Ammon's horn (tissue), 1 donor: Measurements from ENCODE around the gene TXNRD2.
A peak's percentile ranks its signal among the peaks of the same experiment; 100 is the strongest.

Experiments
- DNase-seq: peaks from one replicate; pipeline ENCODE4 v3.0.0-alpha.2; 2016; ENCODE audit warnings: low spot score

The TXNRD2 gene

DNA sequence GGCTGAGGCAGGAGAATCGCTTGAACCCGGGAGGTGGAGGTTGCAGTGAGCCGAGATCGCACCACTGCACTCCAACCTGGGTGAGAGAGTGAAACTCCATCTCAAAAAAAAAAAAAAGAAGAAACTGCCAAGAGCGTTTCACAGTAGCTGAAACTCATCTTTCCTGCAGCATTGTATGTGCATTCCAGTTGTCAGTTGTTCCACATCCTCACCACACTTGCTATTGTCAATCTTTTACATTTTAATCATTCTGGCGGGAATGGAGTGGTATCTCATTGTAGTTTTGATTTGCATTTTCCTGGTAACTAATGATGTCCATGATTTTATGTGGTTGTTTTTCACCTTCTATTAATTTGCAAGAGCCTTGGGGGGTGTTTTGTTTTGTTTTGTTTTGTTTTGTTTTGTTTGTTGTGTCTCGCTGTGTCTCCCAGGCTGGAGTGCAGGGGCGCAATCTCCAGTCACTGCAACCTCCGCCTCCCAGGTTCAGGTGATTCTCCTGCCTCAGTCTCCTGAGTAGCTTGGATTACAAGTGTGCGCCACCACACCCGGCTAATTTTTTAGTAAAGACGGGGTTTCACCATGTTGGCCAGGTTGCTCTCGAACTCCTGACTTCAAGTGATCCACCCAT is 78.9 kb downstream of the TXNRD2 start:
- DNase-seq = no peak

DNA sequence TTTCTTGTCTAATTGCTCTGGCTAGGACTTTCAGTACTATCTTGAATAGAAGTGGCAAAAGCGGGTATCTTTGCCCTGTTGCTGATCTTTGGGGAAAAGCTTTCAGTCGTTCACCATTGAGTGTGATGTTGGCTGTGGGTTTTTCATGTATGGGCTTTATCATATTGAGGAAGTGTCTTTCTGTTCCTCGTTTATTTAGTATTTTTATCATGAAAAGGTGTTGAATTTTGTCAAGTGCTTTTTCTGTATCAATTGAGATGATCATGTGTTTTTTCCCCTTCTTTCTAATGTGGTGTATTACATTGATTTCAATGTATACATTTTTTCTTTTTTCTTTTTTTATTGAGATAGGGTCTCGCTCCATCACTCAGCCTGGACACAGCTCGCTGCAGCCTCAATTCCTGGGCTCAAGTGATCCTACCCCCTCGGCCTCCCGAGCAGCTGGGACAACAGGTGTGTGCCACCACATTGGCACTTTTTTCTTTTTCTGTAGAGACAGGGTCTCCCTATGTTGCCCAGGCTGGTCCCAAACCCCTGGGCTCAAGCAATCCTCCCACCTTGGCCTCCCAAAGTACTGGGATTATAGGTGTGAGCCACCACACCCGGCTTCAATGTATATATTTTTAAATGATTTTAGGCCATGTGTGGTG is 81.6 kb downstream of the TXNRD2 start:
- no peak for DNase-seq

DNA sequence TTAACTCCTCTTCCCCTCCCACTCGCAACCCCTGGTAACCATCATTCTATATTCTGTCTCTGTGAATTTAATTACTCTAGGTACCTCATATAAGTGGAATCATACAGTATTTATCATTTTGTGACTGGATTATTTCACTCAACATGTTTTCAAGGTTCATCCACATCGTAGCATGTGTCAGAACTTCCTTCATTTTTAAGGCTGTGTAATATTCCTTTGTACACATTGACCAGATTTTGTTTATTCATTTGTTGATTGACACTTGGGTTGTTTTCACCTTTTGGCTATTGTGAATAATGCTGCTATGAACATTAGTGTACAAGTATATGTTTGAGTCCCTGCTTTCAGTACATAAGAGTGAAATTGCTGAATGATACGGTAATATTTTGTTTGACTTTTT is 84.2 kb downstream of the TXNRD2 start:
- DNase-seq = no peak

DNA sequence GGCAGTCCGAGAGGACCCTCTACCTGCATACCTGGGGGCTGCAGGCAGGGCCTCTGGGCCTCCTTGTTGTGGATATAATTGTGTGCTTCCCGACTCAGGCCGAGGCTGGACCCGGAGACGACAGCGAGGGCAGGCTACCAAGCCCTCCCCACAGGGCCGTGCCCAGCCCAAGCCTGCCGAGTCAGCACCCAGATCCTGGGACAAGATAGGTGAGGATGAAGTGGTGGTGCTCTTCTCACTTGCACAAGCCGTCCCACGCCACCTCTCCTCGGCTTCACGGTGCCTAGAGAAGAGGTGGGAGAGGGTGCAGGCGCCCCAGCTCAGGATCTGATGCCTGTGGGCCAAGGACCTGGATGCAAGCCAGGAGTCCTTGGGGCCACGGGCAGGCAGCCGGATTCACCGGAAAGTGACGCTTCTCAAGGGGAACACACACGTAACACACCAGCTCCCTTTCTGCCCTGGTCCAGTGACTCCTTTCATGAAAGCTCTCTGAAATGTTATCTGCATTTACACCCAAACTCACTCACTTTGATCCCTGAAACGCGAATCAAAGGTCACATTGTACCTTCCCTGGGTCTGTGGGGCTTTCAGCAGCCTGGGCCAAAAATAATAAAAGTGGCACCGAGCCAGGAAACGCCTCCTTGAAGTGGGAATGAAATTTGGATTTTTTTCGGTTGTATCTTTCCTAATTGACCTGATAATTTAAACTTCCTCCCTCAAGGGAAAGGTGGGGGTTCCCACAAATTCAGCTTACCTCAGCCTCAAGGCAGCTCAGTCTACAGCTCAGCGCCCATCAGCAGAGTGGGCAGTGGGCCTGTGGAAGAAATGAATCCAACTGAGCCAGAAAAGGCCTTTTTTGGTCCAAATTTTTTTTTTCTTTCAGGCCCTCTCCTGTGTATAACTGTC is 85.9 kb downstream of the TXNRD2 start:
- DNase-seq = peak; percentile 39

DNA sequence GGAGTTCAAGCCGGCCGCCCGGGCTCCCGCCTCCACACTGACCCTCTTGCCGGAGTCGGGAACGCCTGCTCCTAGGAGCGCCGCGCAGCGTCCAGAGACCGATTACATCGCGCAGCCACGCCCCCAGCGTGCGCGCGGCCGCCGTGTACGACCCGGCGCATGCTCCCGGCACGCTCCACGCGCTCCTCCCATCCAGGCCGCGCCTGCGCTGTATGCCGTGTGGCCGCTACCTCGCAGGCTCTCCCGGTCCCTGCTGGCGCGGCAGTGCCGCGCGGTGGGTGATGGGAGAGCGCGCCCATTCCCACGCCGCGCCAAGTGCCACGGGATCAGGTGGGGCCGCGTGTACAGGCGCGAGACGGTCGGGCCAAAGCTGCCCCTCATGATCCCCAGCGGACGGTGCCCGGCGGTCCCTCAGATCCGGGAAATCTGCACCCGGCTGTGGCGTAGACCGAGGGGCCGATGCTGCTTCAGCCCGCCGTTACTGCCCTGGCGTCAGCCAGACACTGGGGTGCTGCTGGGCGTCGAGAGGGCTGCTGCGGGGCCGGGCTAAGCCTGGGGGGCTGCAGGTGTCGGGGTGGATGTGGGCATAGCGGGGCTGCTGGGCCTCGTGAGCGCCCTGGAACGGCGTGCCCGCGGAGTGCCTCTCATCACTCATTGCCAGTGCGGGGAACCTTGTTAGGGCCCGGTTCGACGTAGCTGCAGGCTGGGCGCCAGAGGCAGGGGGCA is 86.7 kb downstream of the TXNRD2 start, which contains the start of the genes GNB1L and RTL10:
GNB1L (minus strand) TSS at position 97 of the 726 bp plus-strand sequence. CDS start 33,519 bp downstream, outside the sequence.
RTL10 (minus strand) TSS at position 97 of the 726 bp plus-strand sequence. CDS start 2,613 bp downstream, outside the sequence.
- peak; percentile 97 for DNase-seq

DNA sequence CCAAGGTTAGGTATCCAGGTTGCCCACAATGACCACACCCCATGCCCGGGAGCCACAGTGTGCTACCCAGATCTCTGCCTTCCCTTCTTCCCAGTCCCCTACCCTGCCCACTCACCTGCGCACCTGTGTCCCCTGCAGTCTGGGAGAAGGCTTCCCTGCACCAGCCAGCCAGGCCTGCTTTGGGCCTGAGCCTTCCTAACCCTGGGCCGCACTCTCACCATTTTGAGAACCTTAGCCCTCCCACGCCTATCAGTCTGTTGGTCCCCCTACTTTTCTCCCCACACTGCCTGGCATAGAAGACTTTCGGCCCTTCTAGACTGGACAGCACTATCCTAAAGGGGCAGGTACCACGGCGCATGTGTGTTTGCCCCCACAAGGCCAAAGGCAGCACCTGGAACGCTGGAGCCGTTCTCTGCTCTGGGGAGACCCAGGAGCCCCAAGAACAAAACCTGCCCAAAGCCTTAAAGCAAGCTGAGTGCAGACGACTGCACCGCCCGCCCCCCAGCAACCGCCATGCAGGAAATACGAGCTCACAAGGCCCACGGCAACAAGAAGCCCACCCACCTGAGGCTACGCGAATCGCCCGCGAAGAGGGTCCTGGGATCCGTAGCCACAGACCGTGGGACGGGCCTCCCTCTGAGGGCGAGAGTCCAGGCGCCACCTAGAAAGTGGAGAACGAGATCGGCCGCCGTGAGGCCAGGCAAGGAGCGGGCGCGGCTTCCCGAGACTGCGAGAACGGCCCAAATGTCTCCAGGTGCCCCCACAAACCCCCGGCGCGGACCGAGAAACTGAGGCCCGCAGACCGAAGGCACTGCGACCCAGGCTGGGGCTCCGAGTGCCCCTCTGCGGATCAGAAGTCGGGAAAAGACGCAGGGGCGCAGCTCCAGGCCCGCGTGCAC is 87.5 kb downstream of the TXNRD2 start:
- DNase-seq = no peak

DNA sequence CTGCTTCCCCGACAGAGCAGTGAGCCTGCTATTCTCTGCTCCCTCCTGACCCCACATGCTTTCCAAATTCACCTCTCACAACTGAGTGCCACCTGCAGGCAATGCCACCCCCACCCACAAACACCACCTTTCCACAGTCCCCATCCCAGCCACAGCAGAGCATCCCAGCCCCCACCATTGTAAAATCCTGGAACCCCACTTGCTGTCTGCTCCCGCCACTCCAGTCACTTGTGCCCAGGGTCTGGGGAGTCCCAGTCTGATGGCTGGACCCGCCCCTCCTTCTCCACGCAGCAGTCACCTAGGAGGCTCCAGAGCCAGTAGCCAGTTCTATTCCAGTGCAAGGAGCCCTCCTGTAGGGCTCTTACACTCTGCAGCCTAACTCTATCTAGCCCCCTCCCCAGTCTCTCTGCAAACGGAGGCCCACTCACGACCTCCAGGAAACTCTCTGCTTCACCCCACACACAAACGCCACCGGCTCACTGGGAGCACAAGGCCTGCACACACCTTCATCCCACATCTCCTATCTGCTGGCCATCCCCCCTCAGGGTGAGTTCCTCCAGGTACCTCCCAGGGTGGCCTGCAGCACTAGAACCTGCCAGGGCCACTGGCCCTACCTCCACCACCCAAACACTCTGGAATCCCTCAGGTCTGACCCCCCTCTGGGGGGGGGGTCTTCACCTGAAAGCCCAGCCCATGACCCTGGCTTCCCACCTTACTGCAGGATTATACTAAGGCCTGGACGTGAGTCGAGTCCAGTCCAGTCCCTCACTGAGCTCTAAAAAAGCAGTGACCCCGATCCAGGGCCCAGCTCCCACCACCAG is 88.3 kb downstream of the TXNRD2 start:
- no peak for DNase-seq

DNA sequence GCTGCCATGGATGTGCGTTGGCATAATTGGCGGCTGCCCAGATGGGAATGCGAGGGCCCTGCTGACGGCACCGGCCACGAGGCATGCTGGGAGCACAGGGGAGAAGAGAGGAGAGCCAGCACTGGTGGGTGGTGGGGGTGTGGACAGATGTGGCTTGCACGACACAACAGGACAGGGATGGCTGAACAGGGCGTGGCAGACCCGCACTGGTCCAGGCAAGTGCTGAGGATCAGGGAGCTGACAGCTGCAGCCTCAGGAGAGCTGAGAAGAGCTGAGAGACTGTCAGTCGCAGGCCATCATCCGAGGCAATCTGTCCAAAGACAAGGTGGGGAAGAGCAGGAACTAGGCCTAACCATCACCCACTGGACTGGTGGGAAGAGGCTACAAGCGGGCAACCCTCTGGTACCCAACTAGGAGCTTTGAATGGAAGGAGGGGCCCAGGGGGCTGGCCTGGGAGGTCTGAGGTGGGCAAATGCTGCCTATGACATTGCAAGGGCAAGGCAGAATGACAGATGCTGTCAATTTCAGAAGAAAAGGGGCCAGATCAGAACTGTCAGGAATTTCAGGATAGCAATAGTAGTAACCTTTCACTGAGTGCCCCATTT is 89.3 kb downstream of the TXNRD2 start:
- DNase-seq = no peak

DNA sequence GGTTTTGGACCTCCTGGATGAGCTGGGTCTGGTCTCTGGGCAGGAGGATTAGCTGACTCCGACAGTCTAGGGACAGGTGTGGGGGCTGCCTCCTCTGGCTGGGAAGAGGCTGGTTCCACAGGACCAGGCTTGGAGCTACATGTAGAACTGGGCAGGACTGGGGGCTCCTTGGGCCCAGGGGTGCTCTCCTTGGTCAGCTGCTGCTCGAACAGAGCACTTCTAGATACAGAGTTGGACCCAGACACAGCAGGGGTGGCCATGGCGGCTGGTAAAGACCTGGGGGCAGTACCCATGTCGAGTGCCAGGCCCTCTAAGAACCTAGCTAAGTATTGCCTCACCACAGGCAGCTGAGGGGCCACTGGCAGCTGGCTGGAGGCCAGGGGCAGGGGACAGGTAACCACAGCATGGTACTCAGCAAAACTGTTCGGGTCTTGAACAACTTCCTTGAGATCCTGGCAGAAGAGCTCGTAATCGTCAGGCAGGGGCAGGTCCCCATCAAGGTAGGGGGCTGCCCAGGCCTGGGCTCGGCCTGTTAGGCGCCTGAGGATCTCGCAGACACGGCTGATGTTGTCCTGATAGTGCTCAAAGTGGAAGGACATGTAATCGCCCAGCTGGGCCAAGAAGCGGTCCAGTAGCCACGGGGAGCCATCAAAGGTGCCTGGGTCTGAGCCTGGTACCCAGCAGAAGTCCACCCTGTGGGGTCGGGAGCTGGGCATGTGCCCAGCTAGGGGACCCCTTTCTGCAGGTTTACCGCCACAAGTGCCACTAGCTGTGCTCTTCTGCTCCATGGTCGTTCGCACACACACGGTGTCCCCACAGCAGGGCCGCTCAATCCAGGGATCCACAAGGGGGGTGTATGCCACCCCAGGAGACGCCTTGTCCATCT is 90.1 kb downstream of the TXNRD2 start:
- DNase-seq = no peak

DNA sequence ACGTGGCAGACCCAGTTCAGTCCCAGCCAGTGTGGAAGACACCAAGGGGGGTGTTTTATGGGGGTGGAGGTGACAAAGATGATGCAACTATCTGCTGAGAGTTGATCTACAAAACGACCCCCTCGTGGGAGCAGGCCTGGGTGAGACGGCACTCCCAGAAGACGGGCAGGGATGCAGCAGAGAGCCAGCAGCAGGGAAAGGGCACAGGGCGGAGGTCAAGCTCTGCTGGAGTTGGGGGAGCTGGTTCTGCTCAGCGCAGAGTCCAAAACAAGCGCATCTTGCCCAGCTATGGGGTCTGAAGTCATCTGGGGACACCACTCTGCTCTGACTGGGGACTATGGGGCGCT is 90.9 kb downstream of the TXNRD2 start:
- DNase-seq = no peak

DNA sequence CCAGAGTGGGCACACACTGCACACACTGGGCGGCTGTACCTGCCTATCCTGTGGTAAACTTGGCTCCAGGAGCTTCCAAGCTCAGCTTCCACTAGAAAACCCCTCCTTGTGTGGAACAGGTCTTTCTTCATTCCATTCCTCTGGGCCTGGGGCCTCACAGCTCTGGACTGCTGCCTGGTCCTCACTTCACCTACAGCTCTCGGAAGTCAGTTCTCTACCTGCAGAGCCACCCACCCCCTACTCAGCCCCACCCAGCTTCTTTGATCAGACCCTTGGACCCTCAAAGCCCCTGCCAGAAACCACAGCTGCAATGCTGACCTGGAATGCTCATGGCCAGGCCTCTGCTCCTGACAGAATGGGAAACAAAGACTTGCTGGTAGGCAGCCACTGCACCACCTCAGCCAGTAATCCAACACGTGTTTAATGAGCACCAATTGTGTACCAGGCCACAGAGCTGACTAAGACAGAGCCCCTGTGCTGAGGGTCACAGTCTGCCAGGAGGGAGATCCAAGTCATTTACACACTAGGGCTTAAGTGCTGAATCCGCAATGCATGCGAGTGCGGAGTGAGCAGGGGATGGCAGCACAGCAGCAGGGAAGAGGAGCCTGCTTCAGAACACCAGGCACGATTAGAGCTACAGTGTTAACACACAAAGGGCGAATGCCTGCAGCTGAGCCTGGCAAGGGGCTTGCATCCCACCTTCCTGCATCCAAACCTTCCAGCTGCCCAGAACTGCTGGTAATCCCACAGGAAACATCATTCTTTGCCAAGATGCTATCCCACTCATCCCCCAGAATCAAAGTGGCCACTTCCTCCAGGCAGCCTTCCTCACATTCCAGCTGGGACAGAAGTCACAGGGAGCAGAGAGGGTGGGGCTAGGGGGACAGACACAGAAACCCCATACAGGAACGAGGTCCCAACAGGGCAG is 91.5 kb downstream of the TXNRD2 start:
- no peak for DNase-seq

DNA sequence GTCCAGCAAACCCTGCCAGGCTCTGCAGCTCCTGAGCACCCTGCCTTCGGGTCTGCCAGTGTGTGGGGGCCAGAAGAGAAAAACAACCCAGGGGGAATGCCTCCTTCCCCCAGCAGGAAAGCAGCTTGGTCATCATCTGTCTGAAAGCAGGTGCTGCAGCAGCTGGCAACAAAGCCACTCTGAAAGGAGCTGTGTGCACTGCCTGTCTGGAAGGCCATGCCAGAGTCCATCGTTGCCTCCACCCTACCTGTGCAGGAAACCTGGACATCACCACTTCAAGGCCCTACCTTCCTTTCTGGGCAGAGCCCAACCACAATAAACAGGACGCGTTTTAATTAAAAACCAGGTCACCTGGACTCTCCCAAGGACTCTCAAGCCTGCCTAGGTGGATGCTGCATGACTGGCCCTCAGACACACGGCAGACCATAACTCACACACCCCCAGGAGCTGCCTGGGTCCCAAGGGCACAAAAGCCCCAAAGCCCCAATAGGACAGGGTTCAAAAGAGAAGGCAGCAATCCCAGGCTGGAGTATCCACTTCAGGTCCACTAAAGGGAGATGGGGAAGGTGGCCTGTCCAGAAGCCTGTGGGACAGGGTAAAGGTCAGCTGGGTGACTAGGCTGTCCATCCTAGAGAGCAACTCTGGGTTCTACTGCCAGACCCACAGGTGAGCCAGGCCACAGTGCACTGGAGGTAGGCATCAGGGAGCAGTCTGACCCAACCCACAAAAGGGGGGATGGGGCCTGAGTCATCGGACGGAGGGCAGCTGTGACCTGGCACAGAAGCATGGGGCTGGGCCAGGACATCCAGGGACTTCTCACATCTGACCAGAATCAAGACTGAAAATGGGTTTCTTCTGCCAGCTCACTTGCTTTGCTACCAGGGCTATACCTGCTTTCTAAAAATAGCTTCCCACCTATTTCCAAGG is 93.1 kb downstream of the TXNRD2 start:
- DNase-seq = no peak

DNA sequence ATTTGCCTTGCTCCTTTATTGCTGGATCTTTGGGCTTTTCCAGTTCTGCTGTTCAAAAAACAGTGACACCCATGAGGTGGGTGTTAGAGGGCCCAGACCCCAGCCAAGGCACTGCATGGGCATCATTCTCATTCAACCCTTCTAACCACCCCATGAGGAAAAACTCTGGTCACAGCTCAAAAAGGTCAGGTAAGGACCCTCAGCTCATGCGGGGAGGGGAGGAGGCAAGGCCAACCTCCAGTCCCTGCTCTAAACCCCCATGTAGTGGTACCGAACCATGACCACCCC is 94.3 kb downstream of the TXNRD2 start:
- no peak for DNase-seq

DNA sequence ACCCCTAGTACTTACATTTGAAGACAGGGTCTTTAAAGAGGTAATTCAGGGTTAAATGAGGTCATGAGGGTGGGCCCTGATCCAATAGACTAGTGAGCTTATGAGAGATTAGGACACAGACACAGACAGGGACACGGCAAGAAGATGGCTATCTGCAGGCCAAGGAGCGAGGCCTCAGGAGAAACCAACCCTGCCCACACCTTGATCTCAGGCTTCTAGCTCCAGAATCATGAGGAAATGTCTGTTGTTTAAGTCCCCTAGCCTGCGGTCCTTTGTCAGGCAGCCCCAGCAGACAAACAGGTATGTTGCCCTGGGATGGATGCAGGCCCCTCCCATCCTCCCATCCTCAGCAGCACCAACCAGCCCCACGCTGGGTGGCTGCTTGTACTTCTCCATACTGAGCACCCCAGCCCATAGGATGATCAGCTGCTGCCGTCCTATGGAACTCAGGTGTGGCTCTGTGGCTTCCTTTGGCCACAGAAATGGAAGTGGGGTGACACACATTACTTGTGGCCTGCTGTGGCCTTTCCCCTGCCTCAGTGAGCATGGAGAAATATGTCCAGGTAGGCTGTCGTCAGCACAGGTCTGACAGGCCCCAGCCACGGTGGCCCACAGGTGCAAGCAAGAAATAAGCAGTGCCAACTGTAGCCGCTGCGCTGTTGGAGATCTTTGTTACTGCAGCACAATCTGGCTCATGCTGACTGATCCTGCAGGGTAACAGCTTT is 94.8 kb downstream of the TXNRD2 start:
- DNase-seq = no peak

DNA sequence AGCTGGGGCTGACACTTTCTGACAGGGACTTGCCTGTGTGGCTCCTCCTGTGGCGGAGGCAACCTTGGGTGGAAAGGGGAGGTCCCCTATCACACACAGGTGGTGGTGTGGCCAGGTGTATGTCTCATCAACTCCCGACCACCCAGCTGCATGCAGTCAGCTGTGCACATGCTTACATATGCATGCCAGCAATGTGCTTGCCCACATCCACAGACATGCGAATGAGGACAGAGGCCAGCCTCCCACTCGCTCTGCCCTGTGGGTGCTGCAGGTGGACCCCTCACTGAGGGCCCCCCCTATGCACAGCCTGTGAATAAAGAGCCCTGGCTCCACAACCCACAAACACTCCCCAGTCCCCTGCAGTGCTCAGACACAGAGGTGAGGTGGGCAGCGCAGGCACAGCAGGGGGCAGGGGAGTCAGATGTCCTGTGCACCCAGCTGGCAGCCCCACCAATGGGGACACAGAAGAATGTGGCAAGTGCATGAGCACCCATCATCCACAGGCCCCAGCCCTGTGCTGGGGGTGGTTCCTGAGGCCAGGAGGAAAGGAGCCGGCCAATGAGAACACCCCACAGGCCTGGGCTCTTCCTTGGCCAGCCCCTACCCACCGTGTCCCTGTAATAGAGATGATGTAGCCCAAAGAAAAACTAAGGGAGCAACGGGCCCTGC is 96.4 kb downstream of the TXNRD2 start:
- DNase-seq = no peak
